Activated T-cell treated with anti-CD3 and anti-CD28 coated beads, Interleukin-2, amount 50 U/mL, for 4 hours (primary cell): Measurements from ENCODE around the gene KCTD2. TPM values are rescaled to one million over a fixed set of nuclear protein-coding genes. Genes with fewer than 3 reads are reported as not detected.

Experiments
- ATAC-seq, 2 donors: fragments of 200-7000 bp; cut with Tn5 transposase; one replicate each; pipeline ENCODE4 v1.10.0; 2021
- DNase-seq: peaks from one replicate; pipeline ENCODE4 v3.0.0-alpha.2; 2020
- H3K27me3 Mint-ChIP-seq: one replicate; pipeline ENCODE4 v1.8.0; 2021; ENCODE audit warnings: low read depth, mixed read lengths
- H3K36me3 Mint-ChIP-seq: one replicate; pipeline ENCODE4 v1.8.0; 2022; ENCODE audit warnings: mixed read lengths; ENCODE audit not compliant: insufficient read depth
- H3K4me1 Mint-ChIP-seq: one replicate; pipeline ENCODE4 v1.8.0; 2021; ENCODE audit warnings: low read depth, mixed read lengths
- H3K4me3 Mint-ChIP-seq: one replicate; pipeline ENCODE4 v1.8.0; 2021; ENCODE audit warnings: mild to moderate bottlenecking, moderate library complexity, mixed read lengths
- H3K9me3 Mint-ChIP-seq: one replicate; pipeline ENCODE4 v1.8.0; 2021; ENCODE audit warnings: mixed read lengths
- total RNA-seq, 3 donors: library from RNA; stranded (reverse); gene quantifications; one replicate each; pipeline ENCODE4 v1.2.1, GENCODE V29; 2021

KCTD2 gene
- total RNA-seq, 3 donors from 2014 or later: 18.5 to 23.9 (median 22.2) TPM

DNA sequence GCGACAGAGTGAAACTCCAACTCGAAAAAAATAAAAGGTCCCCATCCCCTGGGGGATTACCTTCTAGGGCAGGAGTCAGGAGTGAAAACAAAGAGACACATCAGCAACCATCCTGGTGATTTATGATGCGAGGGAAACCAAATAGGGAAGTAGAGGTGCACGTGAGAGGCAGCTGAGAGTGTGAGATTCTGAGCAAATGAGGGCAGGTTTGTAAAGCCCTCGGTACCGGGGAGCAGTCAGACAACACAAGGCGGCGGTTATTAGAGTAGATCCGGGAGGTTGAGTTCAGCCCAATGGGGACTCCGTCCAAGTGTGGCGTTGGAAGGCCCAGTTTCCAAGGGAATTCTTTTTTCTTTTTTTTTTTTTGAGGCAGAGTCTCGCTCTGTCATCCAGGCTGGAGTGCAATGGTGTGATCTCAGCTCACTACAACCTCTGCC lies 55.4 kb downstream of the KCTD2 start:
- H3K9me3 Mint-ChIP-seq: no peaks in the 10 kb centered on the region
- H3K4me1 Mint-ChIP-seq: no peaks in the 10 kb centered on the region
- no peaks in the 10 kb centered on the region for H3K36me3 Mint-ChIP-seq
- ATAC-seq: no peak
- no peak for DNase-seq
- H3K4me3 Mint-ChIP-seq: no peak overlapping the region
- no peaks in the 10 kb centered on the region for H3K27me3 Mint-ChIP-seq

DNA sequence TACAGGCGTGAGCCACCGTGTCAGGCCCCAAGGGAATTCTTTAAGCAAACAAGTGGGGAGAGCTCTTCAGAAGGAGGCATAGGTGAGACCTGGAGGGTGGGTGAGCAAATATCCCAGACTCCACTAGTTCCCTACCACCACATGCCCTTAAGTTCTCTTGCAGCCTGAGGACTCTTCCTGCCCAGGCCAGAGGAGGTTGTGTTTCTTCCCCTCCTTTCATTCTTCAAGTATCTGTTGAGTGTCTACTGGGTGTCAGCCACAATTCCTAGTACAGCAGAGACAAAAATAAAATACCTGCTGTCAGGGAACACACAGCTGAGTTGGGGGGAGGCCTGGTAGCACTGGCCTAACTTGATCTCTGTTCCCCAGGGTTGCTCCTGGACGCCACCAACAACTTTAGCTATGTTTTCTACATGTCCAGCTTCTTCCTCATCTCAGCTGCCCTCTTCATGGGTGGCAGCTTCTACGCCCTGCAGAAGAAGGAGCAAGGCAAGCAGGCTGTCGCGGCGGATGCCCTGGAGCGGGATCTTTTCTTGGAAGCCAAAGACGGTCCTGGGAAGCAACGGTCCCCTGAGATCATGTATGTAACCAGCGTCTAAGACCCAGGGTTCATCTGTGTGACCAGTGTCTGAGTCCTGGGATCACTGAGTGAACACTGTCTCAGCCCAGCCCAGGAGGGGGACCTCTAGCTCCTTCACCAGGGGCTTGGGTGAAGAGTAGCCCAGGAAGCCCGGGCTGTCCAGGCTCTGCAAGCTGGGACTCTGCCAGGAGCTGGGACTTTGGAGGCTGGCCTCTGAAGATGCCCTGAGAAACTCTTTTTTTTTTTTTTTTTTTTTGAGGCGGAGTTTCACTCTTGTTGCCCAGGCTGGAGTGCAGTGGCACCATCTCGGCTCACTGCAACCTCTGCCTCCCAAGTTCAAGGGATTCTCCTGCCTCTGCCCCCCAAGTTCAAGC lies 56.9 kb downstream of the KCTD2 start:
- Mint-ChIP-seq H3K9me3 (no peaks in the 10 kb centered on the region), H3K36me3 (no peaks in the 10 kb centered on the region), H3K27me3 (no peaks in the 10 kb centered on the region), H3K4me1 (peaks cover 3% of the 10 kb centered on the region), H3K4me3 (no peak overlapping the region)
- no peak for DNase-seq
- ATAC-seq: no peak

DNA sequence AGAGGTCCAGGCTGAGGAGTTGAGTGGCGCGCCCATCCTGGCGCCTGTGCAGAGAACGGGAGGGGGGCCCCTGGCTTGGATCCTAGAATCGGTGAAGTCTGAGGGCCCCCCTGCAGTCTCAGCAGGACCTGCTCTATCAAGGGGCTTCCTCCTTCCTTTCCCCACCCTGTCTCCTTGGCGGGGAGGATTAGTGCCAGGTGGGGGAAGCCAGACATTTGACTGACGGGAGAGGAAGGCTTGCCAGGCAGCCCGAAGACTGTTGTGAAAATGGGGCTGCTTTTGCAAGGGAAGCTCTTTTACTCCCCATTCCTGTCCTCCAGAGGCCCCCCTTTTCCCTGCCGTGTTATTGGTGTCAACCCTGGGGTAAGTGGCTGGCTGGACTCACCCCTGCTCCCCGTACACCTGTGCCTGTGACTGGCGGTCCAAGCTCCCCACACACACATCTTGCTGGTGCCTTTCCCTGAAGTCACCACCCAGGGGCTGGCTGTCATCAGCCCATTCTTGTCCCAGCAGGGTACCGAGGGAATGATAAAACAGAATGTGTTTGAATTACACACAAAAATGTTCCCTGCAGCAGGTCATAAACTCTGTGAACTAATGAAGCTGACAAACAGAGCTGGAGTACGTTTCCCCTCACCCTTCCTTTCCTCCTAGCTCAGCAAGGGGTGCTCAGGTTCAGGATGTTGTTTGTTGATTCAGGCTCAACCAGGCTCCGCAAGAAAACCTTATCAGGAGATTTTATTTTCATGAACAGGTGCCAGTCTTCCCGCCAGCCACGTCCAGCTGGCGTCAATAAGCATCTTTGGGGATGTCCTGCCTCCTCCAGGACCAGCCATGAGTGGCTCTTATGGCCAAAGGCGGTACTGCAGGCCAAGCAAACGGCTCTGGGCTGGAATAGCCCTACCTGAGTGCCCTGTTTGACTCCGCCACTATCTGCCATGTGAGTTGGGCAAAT lies 58.4 kb downstream of the KCTD2 start:
- ATAC-seq (peak in 1 of 2 donors; percentile 34), DNase-seq (no peak)
- Mint-ChIP-seq H3K9me3 (no peaks in the 10 kb centered on the region), H3K36me3 (no peaks in the 10 kb centered on the region), H3K4me1 (peaks cover 6% of the 10 kb centered on the region), H3K4me3 (no peak overlapping the region), H3K27me3 (no peaks in the 10 kb centered on the region)

DNA sequence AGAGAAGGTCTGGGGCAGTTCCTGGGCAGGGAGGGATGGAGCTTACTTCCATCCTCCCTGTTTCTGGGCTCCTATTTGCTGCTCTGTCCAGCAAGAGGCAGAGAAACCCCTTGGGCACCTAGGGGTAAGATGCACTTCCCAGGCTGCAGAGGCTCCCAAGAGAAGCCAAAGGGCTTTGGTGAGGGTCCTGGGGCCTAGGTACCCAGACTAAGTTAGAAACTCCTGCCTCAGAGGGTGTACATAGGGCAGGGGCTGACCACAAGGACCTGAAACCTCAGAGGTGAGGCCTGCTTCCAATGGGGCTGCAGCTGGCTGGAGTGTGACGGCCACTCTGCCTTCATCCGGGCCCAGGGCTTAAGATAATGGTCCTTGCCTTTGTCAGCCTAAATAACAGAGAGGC lies 61.2 kb downstream of the KCTD2 start:
- Mint-ChIP-seq H3K4me3 (peak overlapping the region; percentile 89), H3K27me3 (no peaks in the 10 kb centered on the region), H3K4me1 (peaks cover 21% of the 10 kb centered on the region), H3K36me3 (peaks cover 7% of the 10 kb centered on the region), H3K9me3 (no peaks in the 10 kb centered on the region)
- ATAC-seq: no peak
- no peak for DNase-seq

DNA sequence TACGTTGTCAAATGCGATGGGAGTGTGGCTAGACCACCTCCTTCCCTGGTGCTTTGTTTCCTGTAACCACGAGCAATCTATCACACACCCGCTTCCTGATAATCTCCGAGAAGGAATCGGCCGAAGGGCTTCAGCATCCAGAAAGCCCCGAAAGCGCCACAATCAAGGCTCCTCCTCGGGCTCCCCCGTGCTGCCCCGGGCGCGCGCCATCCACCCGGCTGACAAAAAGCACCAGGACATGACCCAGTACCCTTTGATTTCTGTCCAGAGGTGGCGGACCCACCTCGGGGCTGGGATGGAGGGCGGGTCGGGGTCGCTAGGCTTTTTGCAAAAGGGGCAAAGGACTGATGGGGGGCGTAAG lies 62.0 kb downstream of the KCTD2 start:
- Mint-ChIP-seq H3K36me3 (peaks cover 7% of the 10 kb centered on the region), H3K4me3 (peak overlapping the region; percentile 89)

DNA sequence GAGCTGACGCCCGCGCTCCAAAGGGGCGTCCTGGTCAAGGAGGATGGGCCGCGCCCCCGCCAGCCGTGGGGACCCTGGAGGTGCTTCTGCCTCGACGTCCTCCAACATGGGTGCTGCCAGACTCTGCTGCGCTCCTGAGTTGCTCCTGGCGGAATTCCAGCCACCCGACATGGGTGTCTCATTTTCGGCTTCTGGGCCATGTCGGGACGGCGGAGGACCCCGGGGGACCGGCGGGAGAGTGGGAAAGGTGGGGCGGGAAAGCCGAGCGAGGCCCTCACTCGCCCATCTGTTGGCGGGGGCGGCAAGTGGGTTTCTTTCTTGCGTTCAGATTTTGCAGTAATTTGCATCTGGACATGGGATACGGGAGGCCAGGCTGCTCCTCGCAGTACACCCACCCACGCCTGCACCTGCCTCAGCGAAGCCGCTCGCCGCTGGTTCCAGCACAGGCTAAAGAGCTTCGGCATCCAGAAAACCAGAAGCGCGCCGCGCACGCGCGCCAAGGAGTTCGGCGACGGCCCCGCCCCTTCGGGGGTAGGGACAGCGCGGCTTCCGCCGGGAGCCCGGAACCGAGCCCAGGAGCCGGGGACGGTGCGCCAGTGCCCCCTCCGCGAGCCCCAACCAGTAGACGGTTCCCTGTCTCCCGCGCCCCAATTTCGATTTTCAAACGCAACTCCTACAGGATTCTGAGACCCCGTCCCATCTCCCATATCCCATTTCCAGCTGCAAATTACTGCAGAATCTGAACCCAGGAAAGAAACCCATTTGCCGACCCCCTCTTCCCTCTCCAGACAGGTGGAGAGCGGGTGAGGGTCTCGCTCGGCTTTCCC lies 62.6 kb downstream of the KCTD2 start, which contains the start of gene ARMC7:
ARMC7 (plus strand) TSS at position 563 of the 827 bp plus-strand sequence. CDS start 320 bp downstream, outside the sequence.
- ATAC-seq: peak; percentile 86 to 88
- Mint-ChIP-seq H3K9me3 (no peaks in the 10 kb centered on the region), H3K4me1 (peaks cover 29% of the 10 kb centered on the region), H3K27me3 (no peaks in the 10 kb centered on the region), H3K36me3 (peaks cover 7% of the 10 kb centered on the region), H3K4me3 (peak within 1 kb of the TSS; percentile 89)
- peak; percentile 89 for DNase-seq

More for the DNA sequence above, 62.0 kb downstream of the KCTD2 start:
- Mint-ChIP-seq H3K27me3 (no peaks in the 10 kb centered on the region), H3K9me3 (no peaks in the 10 kb centered on the region), H3K4me1 (peaks cover 23% of the 10 kb centered on the region)
- peak in 1 of 2 donors; percentile 6 for ATAC-seq
- no peak for DNase-seq

DNA sequence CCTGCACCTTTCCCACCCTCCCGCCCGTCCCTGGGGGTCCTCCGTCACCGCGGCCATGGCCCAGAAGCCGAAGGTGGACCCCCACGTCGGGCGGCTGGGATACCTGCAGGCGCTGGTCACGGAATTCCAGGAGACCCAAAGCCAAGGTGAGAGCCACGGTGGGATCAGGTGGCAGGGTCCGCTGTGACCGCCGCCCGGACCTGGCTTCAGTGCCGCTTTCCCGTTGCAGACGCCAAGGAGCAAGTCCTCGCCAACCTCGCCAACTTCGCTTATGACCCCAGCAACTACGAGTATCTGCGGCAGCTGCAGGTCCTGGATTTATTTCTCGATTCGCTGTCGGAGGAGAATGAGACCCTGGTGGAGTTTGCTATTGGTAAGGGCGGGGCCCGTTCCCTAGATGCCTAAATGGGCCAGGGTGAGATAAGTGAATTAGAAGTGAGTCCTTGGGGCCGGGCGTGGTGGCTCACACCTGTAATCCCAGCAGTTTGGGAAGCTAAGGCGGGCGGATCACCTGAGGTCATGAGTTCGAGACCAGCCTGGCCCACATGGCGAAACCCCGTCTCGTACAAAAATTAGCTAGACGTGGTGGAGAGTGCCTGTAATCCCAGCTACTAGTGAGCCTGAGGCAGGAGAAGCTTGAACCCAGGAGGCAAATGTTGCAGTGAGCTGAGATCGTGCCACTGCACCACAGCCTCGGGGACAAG lies 63.4 kb downstream of the KCTD2 start:
- peak in 1 of 2 donors; percentile 6 for ATAC-seq
- Mint-ChIP-seq H3K27me3 (no peaks in the 10 kb centered on the region), H3K9me3 (no peaks in the 10 kb centered on the region), H3K36me3 (peaks cover 7% of the 10 kb centered on the region), H3K4me1 (peaks cover 36% of the 10 kb centered on the region), H3K4me3 (peak overlapping the region; percentile 89)
- DNase-seq: no peak

DNA sequence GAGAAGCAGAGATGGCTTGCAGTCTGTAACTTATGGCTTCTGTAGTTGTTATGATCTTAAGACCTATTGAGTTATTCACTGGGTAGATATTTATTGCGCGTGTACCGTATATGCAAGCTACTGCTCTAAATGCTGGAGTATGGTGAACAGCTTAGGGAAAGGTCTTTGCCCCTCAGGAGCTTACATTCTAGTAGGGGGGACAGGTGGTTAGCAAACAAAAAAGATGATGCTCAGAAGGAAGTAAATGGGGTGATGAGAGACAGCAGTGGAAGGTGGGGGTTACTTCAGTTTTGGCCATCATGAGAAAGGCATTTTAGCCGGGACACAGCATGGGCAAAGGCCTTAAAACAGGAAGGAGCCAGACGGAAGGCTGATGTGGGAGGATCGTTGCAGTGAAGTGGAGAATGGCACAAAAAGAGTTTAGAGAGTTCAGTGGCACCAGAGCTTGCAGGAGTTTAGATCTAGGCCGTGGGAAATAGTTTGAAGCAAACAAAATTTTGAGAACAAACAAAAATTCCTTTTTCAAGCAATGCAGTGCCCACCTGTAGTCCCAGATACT lies 64.8 kb downstream of the KCTD2 start:
- ATAC-seq: no peak
- no peaks in the 10 kb centered on the region for H3K27me3 Mint-ChIP-seq
- peaks cover 7% of the 10 kb centered on the region for H3K36me3 Mint-ChIP-seq
- H3K4me3 Mint-ChIP-seq: peak overlapping the region; percentile 69
- no peaks in the 10 kb centered on the region for H3K9me3 Mint-ChIP-seq
- H3K4me1 Mint-ChIP-seq: peaks cover 36% of the 10 kb centered on the region
- DNase-seq: no peak

DNA sequence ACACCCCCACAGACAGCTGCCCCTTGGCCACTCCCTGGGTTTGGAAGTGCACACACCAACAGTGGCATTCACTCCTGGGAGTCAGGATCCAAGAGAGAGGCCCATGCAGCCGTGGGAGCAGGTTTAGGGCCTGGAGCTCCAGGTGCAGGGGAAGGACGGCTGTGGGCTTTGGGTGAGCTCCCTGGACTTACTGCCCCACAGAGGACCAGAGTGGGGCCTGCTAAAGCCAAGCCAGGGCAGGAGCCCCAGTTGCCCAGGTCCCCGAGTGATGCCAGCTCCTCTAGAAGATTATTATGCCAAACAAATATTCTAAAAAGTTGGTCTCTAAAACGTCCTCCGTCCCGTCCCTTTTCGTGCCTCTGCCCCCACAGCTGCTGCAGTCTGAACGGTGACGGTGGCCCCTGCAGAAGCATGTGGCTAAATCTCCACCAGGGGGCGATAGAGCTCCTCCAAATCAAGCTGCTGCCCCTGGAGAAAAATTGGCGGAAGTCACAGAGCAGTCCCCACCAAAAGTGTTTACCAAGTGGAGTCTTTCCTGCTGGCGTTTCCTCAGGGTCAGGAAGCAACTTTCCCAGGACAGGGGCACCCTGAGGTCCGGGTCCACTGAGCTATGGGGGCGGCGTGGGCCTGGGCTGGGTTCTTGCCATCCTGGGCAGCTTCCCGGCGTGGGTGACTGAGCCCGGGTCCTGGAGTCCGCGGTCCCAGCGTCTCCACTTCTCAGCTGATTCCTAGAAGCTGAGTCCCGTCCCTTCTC lies 67.0 kb downstream of the KCTD2 start:
- Mint-ChIP-seq H3K4me3 (peak overlapping the region; percentile 82), H3K4me1 (peaks cover 35% of the 10 kb centered on the region), H3K36me3 (peaks cover 7% of the 10 kb centered on the region), H3K27me3 (no peaks in the 10 kb centered on the region), H3K9me3 (no peaks in the 10 kb centered on the region)
- DNase-seq (peak; percentile 92), ATAC-seq (peak; percentile 58 to 74)

DNA sequence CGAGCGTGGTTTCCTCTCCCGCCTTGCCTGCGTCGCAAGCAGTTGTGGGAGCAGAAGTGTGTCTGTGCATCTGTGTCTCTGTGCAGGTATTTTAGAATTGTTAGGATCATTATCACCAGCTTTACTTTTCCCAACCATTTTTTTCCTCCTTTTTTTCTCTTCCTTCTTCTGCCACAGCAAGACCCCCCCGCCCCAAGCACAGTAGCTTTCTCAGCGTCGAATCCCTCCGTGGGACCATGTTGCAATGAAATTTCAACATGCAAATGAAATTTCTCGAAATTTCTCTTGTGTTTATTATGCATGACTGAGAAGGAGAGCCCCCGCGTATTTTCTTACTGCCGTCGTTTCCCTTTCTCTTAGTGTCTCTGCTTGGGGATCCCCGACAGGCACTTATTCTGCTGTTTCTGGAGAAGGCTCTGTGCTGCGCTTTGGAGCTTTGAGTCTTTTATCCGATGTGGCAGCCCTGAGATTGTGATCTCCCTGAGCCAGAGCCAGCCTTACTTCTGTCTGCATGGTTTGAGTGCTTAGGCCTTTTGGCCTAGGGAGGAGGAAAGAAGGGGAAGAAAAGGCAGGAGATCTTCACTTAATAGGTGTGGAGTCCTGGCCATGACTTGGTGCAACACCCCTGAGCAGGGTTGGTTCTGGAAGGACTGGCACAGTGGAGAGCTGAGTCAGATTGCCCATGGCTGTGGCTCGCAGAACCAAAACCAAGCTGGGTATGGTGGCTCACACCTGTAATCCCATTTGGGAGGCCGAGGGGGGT lies 67.7 kb downstream of the KCTD2 start:
- Mint-ChIP-seq H3K4me1 (peaks cover 35% of the 10 kb centered on the region), H3K9me3 (no peaks in the 10 kb centered on the region), H3K36me3 (peaks cover 7% of the 10 kb centered on the region), H3K27me3 (no peaks in the 10 kb centered on the region), H3K4me3 (peak overlapping the region; percentile 82)
- ATAC-seq: no peak
- DNase-seq: no peak
